Skeletal muscle satellite cell (primary cell): ENCODE measurements around the gene PRKCE. TPM values are rescaled to one million over a fixed set of nuclear protein-coding genes. Genes with fewer than 3 reads are reported as not detected.

Experiments used
- H3K27me3 ChIP-seq: 2 replicates; pipeline ENCODE4 v1.7.0; 2013; ENCODE audit warnings: low read length; ENCODE audit not compliant: control insufficient read depth, insufficient read depth
- H3K36me3 ChIP-seq: 2 replicates; pipeline ENCODE4 v1.7.0; 2013; ENCODE audit warnings: mild to moderate bottlenecking, control low read depth, low read length; ENCODE audit not compliant: insufficient read depth
- H3K4me1 ChIP-seq: 2 replicates; pipeline ENCODE4 v1.7.0; 2013; ENCODE audit warnings: low read length; ENCODE audit not compliant: control insufficient read depth, insufficient read depth
- H3K4me2 ChIP-seq: 2 replicates; pipeline ENCODE4 v1.7.0; 2013; ENCODE audit warnings: mild to moderate bottlenecking, low read length
- H3K4me3 ChIP-seq: 2 replicates; pipeline ENCODE4 v1.7.0; 2013; ENCODE audit warnings: low read length
- H3K9ac ChIP-seq: 2 replicates; pipeline ENCODE4 v1.7.0; 2013; ENCODE audit warnings: mild to moderate bottlenecking, low read depth, low read length, moderate library complexity
- H3K9me3 ChIP-seq: replicated peaks from 2 replicates; pipeline ENCODE4 v1.7.0; 2013; ENCODE audit warnings: mild to moderate bottlenecking, control low read depth, low read length
- total RNA-seq: library from RNA; depleted of rRNA; stranded (reverse); fragments of >200 nt; gene quantifications from 2 replicates; pipeline ENCODE4 v1.2.3, GENCODE V29; 2012; rRNA removed

The PRKCE gene
- 4.4 and 4.6 TPM in 2 replicates for total RNA-seq

- Histone ChIP-seq H3K36me3 (no peaks in the 10 kb centered on the region), H3K4me1 (peaks cover 14% of the 10 kb centered on the region), H3K4me2 (peak within 1 kb of the TSS; percentile 99), H3K27me3 (no peaks in the 10 kb centered on the region), H3K9me3 (no peaks in the 10 kb centered on the region), H3K4me3 (peak within 1 kb of the TSS; percentile 90), H3K9ac (peak within 1 kb of the TSS; percentile 80)
Measured at GRCh38 chr2:45651415-45652089, at the start of gene PRKCE. Gene PRKCE, plus strand, starts transcription at chr2:45651675.

- H3K4me2 ChIP-seq = no peak overlapping the region
- no peak overlapping the region for H3K9ac ChIP-seq
- H3K9me3 ChIP-seq = no peaks in the 10 kb centered on the region
- no peaks in the 10 kb centered on the region for H3K27me3 ChIP-seq
- H3K4me1 ChIP-seq = no peaks in the 10 kb centered on the region
- no peak overlapping the region for H3K4me3 ChIP-seq
- peaks cover 38% of the 10 kb centered on the region for H3K36me3 ChIP-seq
Measured at GRCh38 chr2:45602624-45603023, 48.9 kb upstream of the PRKCE start.

DNA sequence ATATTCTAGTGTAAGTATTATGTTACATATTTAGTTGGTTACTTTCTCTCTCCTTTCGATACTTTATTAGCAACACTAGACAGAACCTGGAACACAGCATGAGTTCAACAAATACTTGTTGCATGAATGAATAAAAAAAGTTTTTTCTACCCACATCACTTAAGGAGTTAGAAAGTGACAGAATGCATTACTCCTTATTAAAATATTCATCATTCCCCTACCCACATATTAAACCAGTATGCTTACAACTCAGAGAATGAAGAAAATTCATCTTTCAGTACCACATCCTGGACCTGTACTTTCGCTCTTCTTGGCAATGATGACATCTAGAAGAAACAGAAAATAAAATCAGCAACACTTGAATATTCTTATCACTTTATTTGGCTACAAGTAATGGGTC lies 46.4 kb upstream of the PRKCE start:
- H3K9me3 ChIP-seq = no peaks in the 10 kb centered on the region
- no peak overlapping the region for H3K4me3 ChIP-seq
- H3K27me3 ChIP-seq = no peaks in the 10 kb centered on the region
- no peak overlapping the region for H3K4me2 ChIP-seq
- H3K9ac ChIP-seq = no peak overlapping the region
- H3K36me3 ChIP-seq = peaks cover 25% of the 10 kb centered on the region
- H3K4me1 ChIP-seq = peaks cover 8% of the 10 kb centered on the region

GRCh38 chr2:45606796-45607195 lies 44.7 kb upstream of the PRKCE start:
- Histone ChIP-seq H3K4me3 (no peak overlapping the region), H3K36me3 (peaks cover 8% of the 10 kb centered on the region), H3K4me2 (no peak overlapping the region), H3K9ac (no peak overlapping the region), H3K27me3 (no peaks in the 10 kb centered on the region), H3K9me3 (no peaks in the 10 kb centered on the region), H3K4me1 (peaks cover 14% of the 10 kb centered on the region)

GRCh38 chr2:45607701-45608100 lies 43.8 kb upstream of the PRKCE start:
- Histone ChIP-seq H3K4me3 (no peak overlapping the region), H3K4me2 (no peak overlapping the region), H3K4me1 (peaks cover 20% of the 10 kb centered on the region), H3K9me3 (no peaks in the 10 kb centered on the region), H3K27me3 (no peaks in the 10 kb centered on the region), H3K36me3 (no peaks in the 10 kb centered on the region), H3K9ac (no peak overlapping the region)

DNA sequence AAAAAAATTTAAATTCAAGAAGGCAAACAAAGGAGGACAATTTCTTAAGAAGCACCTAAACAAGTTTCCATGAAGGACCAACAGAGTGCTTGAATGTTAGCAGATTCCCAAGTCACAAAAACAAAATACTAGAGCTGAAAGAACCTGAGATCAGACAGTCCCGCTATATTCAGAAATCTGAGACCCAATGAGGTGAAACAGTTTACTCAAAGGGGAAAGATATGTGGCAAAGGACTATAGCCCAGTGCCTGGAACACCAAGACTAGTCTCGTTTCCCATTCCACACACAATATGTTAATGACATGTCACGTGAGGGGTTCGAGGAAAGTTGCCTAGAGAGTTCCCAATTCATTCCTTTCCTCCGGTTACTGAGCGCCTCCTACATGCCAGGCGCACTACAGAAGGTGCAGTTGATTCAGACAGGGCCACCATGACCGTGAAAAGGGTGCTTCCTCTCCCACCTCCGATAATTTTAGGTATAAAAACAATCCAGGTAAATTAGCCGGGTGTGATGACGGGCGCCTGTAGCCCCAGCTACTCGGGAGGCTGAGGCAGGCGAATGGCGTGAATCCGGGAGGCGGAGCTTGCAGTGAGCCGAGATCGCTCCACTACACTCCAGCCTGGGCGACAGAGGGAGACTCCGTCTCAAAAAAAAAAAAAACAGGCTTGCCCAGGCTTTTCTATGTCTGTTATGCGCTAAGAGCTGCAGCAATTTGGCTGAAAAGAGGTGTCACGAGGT lies 41.0 kb upstream of the PRKCE start:
- H3K9me3 ChIP-seq = no peaks in the 10 kb centered on the region
- H3K4me2 ChIP-seq = peak overlapping the region; percentile 82
- H3K4me3 ChIP-seq = peak overlapping the region; percentile 89
- H3K27me3 ChIP-seq = no peaks in the 10 kb centered on the region
- H3K36me3 ChIP-seq = no peaks in the 10 kb centered on the region
- peaks cover 20% of the 10 kb centered on the region for H3K4me1 ChIP-seq
- peak overlapping the region; percentile 95 for H3K9ac ChIP-seq

DNA sequence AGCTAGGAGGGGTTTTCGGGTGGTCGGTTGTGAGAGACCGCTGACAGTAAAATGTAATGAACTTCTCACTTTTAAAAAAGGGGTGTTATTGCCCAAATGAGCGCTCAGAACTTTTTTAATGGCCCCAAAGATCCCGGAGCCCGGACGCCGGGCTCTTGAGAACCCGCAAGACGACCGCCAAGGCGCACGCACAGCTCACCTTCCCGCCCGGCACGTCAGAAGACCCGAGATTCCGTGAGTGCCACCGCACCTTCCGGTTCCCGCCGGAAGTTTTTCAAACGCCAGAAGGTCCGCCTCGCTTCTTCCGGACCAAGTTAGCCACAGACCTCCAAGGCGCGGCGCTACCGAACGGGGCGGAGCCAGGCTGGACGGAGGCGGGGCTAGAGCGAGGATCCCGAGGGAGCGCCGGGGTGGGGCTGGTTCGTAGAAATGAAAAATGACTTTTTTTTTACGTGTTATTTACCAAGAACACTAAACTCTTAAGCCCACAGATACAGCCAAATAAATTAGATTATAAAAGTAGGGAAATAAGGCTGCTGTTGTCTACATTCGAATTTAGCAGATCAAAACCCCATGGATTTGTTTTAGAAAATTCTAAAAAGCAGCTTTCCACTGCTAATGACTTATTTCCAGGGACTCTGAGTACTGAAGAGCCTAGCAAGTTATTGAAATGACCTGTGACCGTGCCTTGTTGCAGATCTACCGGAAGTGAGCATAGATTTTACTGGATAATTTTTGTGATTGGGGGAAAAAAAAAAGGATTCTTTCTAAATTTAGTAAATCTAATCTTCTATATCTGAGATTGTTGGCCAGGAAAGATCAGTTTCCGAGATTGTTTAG lies 40.2 kb upstream of the PRKCE start, which contains the start of gene SRBD1:
SRBD1 (minus strand) TSS at position 248 of the 840 bp plus-strand sequence. CDS start 5,826 bp downstream, outside the sequence.
- Histone ChIP-seq H3K4me2 (peak within 1 kb of the TSS; percentile 82), H3K9me3 (no peaks in the 10 kb centered on the region), H3K4me1 (peaks cover 20% of the 10 kb centered on the region), H3K27me3 (no peaks in the 10 kb centered on the region), H3K9ac (peak within 1 kb of the TSS; percentile 95), H3K4me3 (peak within 1 kb of the TSS; percentile 89), H3K36me3 (no peaks in the 10 kb centered on the region)

DNA sequence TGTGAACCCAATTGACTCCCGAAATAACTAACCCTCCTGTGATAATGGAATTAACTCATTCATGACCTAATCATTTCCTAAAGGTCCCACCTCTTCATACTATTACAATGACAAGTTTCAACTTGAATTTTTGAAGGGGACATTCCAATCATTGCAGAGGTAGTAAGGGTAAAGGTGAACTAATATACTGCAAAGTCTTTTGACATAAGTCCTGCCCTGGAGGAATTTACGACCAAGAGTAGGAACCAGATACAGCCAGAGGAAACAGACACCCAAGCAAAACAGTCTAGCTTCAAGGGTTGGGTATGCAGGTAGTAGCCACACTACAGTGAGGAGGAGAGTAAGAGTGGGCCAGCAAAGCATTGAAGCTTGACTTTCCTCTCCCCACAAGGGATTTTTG lies 39.2 kb upstream of the PRKCE start:
- Histone ChIP-seq H3K36me3 (no peaks in the 10 kb centered on the region), H3K9ac (no peak overlapping the region), H3K4me2 (no peak overlapping the region)

GRCh38 chr2:45612731-45613130 lies 38.7 kb upstream of the PRKCE start:
- no peak overlapping the region for H3K9ac ChIP-seq
- no peak overlapping the region for H3K4me2 ChIP-seq
- no peaks in the 10 kb centered on the region for H3K27me3 ChIP-seq
- H3K9me3 ChIP-seq = no peaks in the 10 kb centered on the region
- H3K4me1 ChIP-seq = peaks cover 34% of the 10 kb centered on the region
- H3K4me3 ChIP-seq = no peak overlapping the region
- H3K36me3 ChIP-seq = no peaks in the 10 kb centered on the region

More for the DNA sequence above, 39.2 kb upstream of the PRKCE start:
- H3K27me3 ChIP-seq = no peaks in the 10 kb centered on the region
- H3K4me1 ChIP-seq = peaks cover 29% of the 10 kb centered on the region
- H3K9me3 ChIP-seq = no peaks in the 10 kb centered on the region
- no peak overlapping the region for H3K4me3 ChIP-seq

DNA sequence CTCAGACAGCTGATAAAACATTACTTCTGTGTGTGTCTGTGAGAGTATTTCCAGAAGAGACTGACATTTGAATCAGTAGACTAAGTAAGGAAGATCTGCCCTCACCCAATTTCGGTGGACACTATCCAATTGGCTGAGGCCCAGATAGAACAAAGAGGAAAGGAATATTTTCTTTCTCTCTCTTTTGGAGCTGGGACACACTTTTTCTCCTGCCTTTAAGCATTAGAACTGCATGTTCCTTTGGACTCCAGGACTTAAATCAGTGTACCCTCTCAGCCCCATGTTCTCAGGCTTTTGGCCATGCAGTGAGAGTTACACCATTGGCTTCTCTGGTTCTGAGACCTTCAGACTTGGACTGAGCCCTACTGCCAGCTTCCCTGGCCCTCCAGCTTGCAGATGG lies 37.1 kb upstream of the PRKCE start:
- no peaks in the 10 kb centered on the region for H3K9me3 ChIP-seq
- H3K4me3 ChIP-seq = no peak overlapping the region
- peaks cover 36% of the 10 kb centered on the region for H3K4me1 ChIP-seq
- no peak overlapping the region for H3K9ac ChIP-seq
- no peaks in the 10 kb centered on the region for H3K36me3 ChIP-seq
- H3K27me3 ChIP-seq = no peaks in the 10 kb centered on the region
- no peak overlapping the region for H3K4me2 ChIP-seq

GRCh38 chr2:45614871-45615415 lies 36.5 kb upstream of the PRKCE start:
- no peaks in the 10 kb centered on the region for H3K27me3 ChIP-seq
- H3K9ac ChIP-seq = no peak overlapping the region
- no peaks in the 10 kb centered on the region for H3K36me3 ChIP-seq
- H3K4me1 ChIP-seq = peaks cover 30% of the 10 kb centered on the region
- H3K4me3 ChIP-seq = no peak overlapping the region
- no peaks in the 10 kb centered on the region for H3K9me3 ChIP-seq
- H3K4me2 ChIP-seq = no peak overlapping the region
